HFF-Myc (cell line): ENCODE data around the gene LMTK2.

Experiments
- DNase-seq: peaks from one replicate; pipeline ENCODE4 v3.0.0-alpha.2; 2011; ENCODE audit warnings: low read depth; ENCODE audit errors: extremely low read depth
- H3K4me3 ChIP-seq: replicated peaks from 2 replicates; pipeline ENCODE4 v1.5.1; 2011; ENCODE audit warnings: low read depth, mild to moderate bottlenecking, control low read depth, low read length
- CTCF ChIP-seq: IDR thresholded peaks from 2 replicates; pipeline ENCODE4 v1.5.1; 2012; ENCODE audit warnings: mild to moderate bottlenecking, low read depth, low read length, control low read depth; ENCODE audit errors: missing control alignments

Gene LMTK2

GRCh38 chr7:98134420-98135228, 28.0 kb downstream of the LMTK2 start:
- no peak overlapping the region for H3K4me3 ChIP-seq
- TF ChIP-seq CTCF, result no peak
- DNase-seq, result no peak

DNA sequence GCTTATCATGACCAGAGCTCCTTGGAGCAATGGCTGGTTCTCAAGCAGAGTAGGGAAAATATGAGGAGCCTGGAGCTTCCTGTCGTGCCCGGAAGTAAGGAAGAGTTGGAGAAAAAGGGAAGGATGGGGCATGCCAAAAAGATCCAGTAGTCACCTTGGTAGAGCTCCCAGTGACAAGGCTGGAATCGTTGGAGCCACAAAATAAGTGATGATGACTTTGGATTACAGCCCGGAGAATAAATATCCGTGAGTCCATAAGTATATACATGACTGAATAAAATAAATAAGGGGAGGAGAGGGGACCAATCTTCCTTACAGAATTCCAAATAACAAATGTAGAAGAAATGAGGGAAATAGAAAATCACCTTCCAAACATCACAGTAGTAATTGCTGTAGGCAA, 29.3 kb downstream of the LMTK2 start:
- no peak for DNase-seq
- no peak overlapping the region for H3K4me3 ChIP-seq
- no peak for TF ChIP-seq CTCF

- no peak overlapping the region for H3K4me3 ChIP-seq
- no peak for DNase-seq
- TF ChIP-seq CTCF, result no peak
Measured at GRCh38 chr7:98136423-98136822, 29.8 kb downstream of the LMTK2 start.

DNA sequence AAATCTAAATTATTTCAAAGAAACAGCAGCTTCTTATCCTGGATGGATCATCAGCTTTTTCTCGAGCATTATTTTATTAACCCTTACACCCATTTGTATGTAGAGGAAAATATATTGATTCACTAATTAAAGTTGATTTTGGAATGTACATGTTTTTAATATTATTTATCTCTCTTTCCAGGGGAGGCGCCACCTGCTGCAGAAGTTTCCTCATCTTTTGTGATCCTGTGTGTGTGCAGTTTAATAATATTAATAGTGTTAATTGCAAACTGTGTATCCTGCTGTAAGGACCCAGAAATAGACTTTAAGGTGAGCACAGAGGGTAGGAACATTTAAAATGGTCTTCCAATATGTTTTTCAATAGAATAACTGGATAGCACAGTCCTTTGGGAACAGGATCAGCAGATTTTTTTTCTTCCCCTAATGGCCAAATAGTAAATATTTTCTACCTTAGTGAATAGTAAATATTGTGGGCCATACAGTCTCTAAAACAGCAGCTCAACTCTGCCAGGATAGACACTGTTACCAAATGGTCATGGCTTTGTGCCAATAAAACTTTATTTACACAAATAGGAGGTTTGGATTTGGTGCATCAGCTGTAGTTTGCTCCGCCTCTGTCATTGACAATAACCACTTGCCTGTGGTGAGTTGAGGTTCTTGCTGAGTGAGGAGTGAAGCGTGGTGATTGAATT, 30.6 kb downstream of the LMTK2 start:
- H3K4me3 ChIP-seq, result no peak overlapping the region
- TF ChIP-seq CTCF, result no peak
- no peak for DNase-seq

DNA sequence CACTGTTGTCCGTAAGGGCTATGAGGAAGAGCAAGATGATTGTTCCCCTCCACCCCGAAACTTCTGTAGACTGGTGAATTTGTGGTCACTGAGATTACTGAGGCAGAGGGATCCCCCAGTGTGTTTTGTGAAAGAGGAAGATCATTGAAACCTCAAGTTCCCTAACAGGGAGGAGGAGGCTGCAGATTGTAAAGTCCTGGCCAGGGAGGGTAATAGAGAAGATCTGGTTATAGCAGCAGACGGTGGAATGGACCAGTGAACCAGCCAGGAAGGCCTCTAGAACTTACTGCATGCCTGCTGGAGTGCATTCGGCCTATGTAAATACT, 31.1 kb downstream of the LMTK2 start:
- no peak for DNase-seq
- no peak overlapping the region for H3K4me3 ChIP-seq
- TF ChIP-seq CTCF, result no peak

- no peak for DNase-seq
- no peak for TF ChIP-seq CTCF
- H3K4me3 ChIP-seq, result no peak overlapping the region
Measured at GRCh38 chr7:98138672-98139071, 32.0 kb downstream of the LMTK2 start.
